Sigmoid colon (tissue), 7 donors: ENCODE measurements around the gene GRK1. TPM values are rescaled to one million over a fixed set of nuclear protein-coding genes. Genes with fewer than 3 reads are reported as not detected.

Experiments used
- DNase-seq: peaks from one replicate; pipeline ENCODE4 v3.0.0-alpha.2; 2019
- H3K27ac ChIP-seq, 4 donors: fragments of 200-600 bp; sonication (generic); one replicate each; pipeline ENCODE4 v1.5.1; 2016 to 2019; ENCODE audit warnings: mild to moderate bottlenecking in 1 of 4
- H3K27me3 ChIP-seq, 3 donors: fragments of 200-600 bp; sonication (generic); one replicate each; pipeline ENCODE4 v1.5.1; 2019; ENCODE audit warnings: mild to moderate bottlenecking in 1 of 3
- H3K36me3 ChIP-seq, 4 donors: fragments of 200-600 bp; sonication (generic); one replicate each; pipeline ENCODE4 v1.5.1; 2016 to 2019
- H3K4me1 ChIP-seq, 4 donors: fragments of 200-600 bp; sonication (generic); one replicate each; pipeline ENCODE4 v1.5.1; 2017 to 2019
- H3K4me3 ChIP-seq, 4 donors: fragments of 200-600 bp; sonication (generic); one replicate each; pipeline ENCODE4 v1.5.1; 2017 to 2019; ENCODE audit warnings: mild to moderate bottlenecking in 2 of 4, moderate library complexity in 1 of 4
- H3K9me3 ChIP-seq, 4 donors: fragments of 200-600 bp in 3 of 4; sonication (generic) in 3 of 4; one replicate each; pipeline versions ENCODE4 v1.5.1 to v1.6.1; 2013 to 2019
- EP300 ChIP-seq, 4 donors: sonication (generic); formaldehyde crosslinking; IDR thresholded peaks; one replicate each; pipeline ENCODE4 v1.6.1; 2017; ENCODE audit warnings: antibody characterized with exemption in 4 of 4
- POLR2A ChIP-seq, 2 donors: fragments of 450-650 bp; IDR thresholded peaks; one replicate each; pipeline ENCODE4 v1.6.1; 2016; ENCODE audit warnings: antibody characterized with exemption in 2 of 2, mild to moderate bottlenecking in 2 of 2, moderate library complexity in 2 of 2
- POLR2AphosphoS5 ChIP-seq, 4 donors: sonication (generic); formaldehyde crosslinking; IDR thresholded peaks; one replicate each; pipeline ENCODE4 v1.6.1; 2017; ENCODE audit warnings: antibody characterized with exemption in 4 of 4
- WGBS, 2 donors: extraction: QIAGEN DNeasy Blood & Tissue Kit; methylation state at CpG; one replicate each; pipeline ENCODE4 v1.1.7; 2013; 5-methylcytosine and 5-hydroxymethylcytosine counted together
- intact Hi-C: fragments of 100-400 bp; cut with DNase I; formaldehyde crosslinking; loops from one replicate; pipeline ENCODE4 v1.15.1; 2023
- polyA plus RNA-seq, 3 donors: library from polyadenylated mRNA; stranded (reverse); fragments of 200-250 nt; gene quantifications; one replicate each; pipeline ENCODE4 v1.2.3, GENCODE V29; 2013
- total RNA-seq, 4 donors: library from RNA; depleted of rRNA; stranded (reverse); fragments of >200 nt; gene quantifications; one replicate each; pipeline ENCODE4 v1.1.0, GENCODE V29; 2016
- TF ChIP-seq, protein P1 (sequence below), 4 experiments: fragments of 450-650 bp in 3 of 4; fragments of 200-600 bp in 1 of 4; IDR thresholded peaks; one replicate each; pipeline ENCODE4 v1.5.1; 2016 to 2019; ENCODE audit warnings: antibody characterized with exemption in 4 of 4, mild to moderate bottlenecking in 3 of 4, moderate library complexity in 2 of 4
- donor health status: healthy with polysubstance abuse.
- donor health status: Bipolar disorder and iron deficiency.
- donor health status: healthy.

GRK1 gene
- total and polyA plus RNA-seq, 7 donors, result 0.10 to 0.28 TPM; not detected in 5

DNA sequence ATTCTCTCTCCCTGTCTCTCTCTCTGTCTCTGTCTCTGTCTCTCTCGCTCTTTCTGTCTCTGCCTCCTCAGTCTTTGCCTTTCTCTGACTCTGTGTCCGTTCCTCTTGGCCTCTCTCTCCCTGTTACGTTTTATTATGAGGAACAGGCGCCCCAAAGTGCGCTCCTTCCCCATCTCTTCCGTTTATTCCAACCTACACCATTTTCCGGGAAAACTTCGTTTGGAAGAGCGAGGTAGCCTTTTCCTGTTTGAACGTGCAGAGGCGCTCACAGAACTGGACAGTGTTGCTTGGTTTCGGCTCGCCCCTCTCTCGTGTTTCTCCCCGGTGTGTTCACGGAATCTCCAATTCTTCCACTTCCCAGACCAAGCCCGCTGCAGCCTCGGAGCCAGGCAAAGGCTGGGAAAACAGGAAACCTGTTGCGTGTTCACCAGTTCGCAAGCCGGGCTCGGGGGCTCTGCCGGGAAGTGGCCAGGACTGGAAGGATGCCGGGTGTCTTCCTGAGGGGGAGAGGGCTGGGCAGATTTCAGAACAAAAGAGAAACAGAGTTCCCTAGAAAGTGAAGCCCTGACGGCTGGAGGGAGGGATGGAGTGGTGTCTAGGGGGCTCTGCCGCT lies 92.6 kb downstream of the GRK1 start:
- Histone ChIP-seq H3K4me3 (peak overlapping the region; percentile 41 to 76 (median 71)), H3K27me3 (peaks cover 0 to 40% (median 8%) of the 10 kb centered on the region in 3 donors), H3K27ac (peak overlapping the region; percentile 71 to 83 (median 72)), H3K9me3 (no peaks in the 10 kb centered on the region), H3K36me3 (no peaks in the 10 kb centered on the region), H3K4me1 (peaks cover 0 to 20% (median 17%) of the 10 kb centered on the region in 4 donors)
- WGBS, 2 donors, result 2 to 3% methylated on average over 26 of the region's 26 CpGs
- intact Hi-C loops, result no loop called here
- peak; percentile 68 for DNase-seq
- TF ChIP-seq POLR2A (IDR thresholded peaks at IDR 0.05) (no peak), POLR2AphosphoS5 (IDR thresholded peaks at IDR 0.05) (no peak), EP300 (IDR thresholded peaks at IDR 0.05) (no peak)
- TF ChIP-seq, protein P1, sequence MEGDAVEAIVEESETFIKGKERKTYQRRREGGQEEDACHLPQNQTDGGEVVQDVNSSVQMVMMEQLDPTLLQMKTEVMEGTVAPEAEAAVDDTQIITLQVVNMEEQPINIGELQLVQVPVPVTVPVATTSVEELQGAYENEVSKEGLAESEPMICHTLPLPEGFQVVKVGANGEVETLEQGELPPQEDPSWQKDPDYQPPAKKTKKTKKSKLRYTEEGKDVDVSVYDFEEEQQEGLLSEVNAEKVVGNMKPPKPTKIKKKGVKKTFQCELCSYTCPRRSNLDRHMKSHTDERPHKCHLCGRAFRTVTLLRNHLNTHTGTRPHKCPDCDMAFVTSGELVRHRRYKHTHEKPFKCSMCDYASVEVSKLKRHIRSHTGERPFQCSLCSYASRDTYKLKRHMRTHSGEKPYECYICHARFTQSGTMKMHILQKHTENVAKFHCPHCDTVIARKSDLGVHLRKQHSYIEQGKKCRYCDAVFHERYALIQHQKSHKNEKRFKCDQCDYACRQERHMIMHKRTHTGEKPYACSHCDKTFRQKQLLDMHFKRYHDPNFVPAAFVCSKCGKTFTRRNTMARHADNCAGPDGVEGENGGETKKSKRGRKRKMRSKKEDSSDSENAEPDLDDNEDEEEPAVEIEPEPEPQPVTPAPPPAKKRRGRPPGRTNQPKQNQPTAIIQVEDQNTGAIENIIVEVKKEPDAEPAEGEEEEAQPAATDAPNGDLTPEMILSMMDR (IDR thresholded peaks at IDR 0.05), result no peak

DNA sequence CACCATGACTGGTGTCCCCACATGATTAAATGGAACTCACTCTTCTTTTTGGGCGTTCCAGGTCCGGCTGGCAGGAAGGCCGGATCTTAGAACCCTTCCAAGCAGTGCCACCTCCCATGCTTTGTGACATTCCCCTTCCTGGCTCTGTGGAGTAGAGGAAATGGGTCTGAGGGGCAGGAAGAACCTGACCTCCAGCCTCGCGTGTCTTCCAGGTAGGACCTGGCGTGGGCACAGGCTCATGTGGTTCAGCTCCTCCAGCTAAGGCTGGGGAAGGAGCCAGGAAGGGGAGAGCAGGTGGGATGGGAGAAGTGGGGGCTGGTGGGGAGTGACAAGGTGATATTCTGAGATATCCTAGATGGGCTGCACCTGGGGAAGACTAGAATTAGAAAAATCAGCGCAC lies 94.1 kb downstream of the GRK1 start:
- H3K4me1 ChIP-seq, result peaks cover 0 to 20% (median 17%) of the 10 kb centered on the region in 4 donors
- H3K27ac ChIP-seq, result no peak overlapping the region
- DNase-seq, result no peak
- H3K9me3 ChIP-seq, result no peaks in the 10 kb centered on the region
- 85 to 93% methylated on average over 7 of the region's 7 CpGs for WGBS, 2 donors
- no peak for TF ChIP-seq EP300 (IDR thresholded peaks at IDR 0.05)
- TF ChIP-seq, protein P1 (IDR thresholded peaks at IDR 0.05), result no peak
- no peak for TF ChIP-seq POLR2AphosphoS5 (IDR thresholded peaks at IDR 0.05)
- no peak for TF ChIP-seq POLR2A (IDR thresholded peaks at IDR 0.05)
- H3K27me3 ChIP-seq, result peaks cover 0 to 27% (median 8%) of the 10 kb centered on the region in 3 donors
- intact Hi-C loops, result no loop called here
- no peak overlapping the region for H3K4me3 ChIP-seq
- H3K36me3 ChIP-seq, result no peaks in the 10 kb centered on the region

DNA sequence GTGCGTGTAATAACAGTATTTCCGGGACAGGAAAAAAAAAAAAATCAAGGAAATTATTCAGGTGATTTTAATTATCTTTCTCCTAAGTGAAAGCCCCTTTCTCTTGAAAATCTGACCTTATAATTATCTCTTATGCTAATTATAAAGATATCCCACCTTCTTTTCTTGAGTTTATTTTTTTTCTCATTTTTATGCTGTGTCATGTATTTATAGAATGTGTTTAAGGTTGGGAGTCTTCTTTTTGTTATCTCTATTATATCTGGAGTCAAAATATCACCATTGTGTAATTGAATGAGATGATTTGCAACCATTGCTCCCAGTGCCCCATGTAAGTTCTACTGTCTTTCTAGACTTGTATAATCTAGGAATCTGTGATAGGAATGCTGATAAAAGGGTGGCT lies 95.1 kb downstream of the GRK1 start:
- intact Hi-C loops, result no loop called here

DNA sequence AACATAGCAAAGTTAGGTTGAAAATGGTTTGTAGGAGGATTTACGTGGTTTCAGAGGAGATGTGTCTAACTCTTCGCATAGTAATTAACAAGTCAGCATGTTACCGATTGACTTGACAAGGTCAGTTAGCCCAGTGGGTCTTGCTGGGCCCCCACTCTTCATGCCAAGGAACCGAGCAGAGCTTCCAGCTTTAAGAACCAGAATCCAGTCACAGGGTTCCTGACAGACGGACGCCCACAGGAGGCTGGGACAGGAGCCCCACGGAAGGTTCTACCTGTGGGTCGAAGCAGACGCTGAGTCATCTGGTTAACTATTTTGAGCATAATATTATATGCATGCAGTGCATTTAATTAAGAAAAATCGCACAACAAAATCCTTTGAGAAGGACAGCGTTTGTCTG lies 95.5 kb downstream of the GRK1 start:
- TF ChIP-seq POLR2AphosphoS5 (IDR thresholded peaks at IDR 0.05) (no peak), EP300 (IDR thresholded peaks at IDR 0.05) (no peak), POLR2A (IDR thresholded peaks at IDR 0.05) (no peak)
- TF ChIP-seq, protein P1 (IDR thresholded peaks at IDR 0.05), result no peak
- Histone ChIP-seq H3K27ac (no peak overlapping the region), H3K36me3 (no peaks in the 10 kb centered on the region), H3K27me3 (peaks cover 0 to 27% (median 8%) of the 10 kb centered on the region in 3 donors), H3K9me3 (no peaks in the 10 kb centered on the region), H3K4me1 (peaks cover 0 to 20% (median 17%) of the 10 kb centered on the region in 4 donors), H3K4me3 (no peak overlapping the region)
- peak; percentile 17 for DNase-seq
- intact Hi-C loops, result no loop called here
- 85 to 91% methylated on average over 11 of the region's 11 CpGs for WGBS, 2 donors

More for the DNA sequence above, 95.1 kb downstream of the GRK1 start:
- peaks cover 0 to 20% (median 17%) of the 10 kb centered on the region in 4 donors for H3K4me1 ChIP-seq
- H3K27ac ChIP-seq, result no peak overlapping the region
- H3K36me3 ChIP-seq, result no peaks in the 10 kb centered on the region
- WGBS, 2 donors, result 84 to 86% methylated on average over 2 of the region's 2 CpGs
- TF ChIP-seq POLR2A (IDR thresholded peaks at IDR 0.05) (no peak), EP300 (IDR thresholded peaks at IDR 0.05) (no peak), POLR2AphosphoS5 (IDR thresholded peaks at IDR 0.05) (no peak)
- TF ChIP-seq, protein P1 (IDR thresholded peaks at IDR 0.05), result no peak
- peaks cover 0 to 27% (median 8%) of the 10 kb centered on the region in 3 donors for H3K27me3 ChIP-seq
- H3K9me3 ChIP-seq, result no peaks in the 10 kb centered on the region
- no peak overlapping the region for H3K4me3 ChIP-seq
- no peak for DNase-seq
